Ascending aorta (tissue), 2 donors: ENCODE measurements around the gene MIER1. TPM values are rescaled to one million over a fixed set of nuclear protein-coding genes. Genes with fewer than 3 reads are reported as not detected.

ENCODE experiments used
- DNase-seq, 2 donors: peaks; one replicate each; pipeline ENCODE4 v3.0.0-alpha.2; 2019; ENCODE audit warnings: low spot score in 2 of 2
- H3K27ac ChIP-seq, 2 donors: fragments of 200-600 bp; sonication (generic); one replicate each; pipeline ENCODE4 v1.5.1; 2016 to 2017; ENCODE audit warnings: mild to moderate bottlenecking in 1 of 2
- H3K27me3 ChIP-seq: fragments of 200-600 bp; sonication (generic); one replicate; pipeline ENCODE4 v1.5.1; 2017
- H3K36me3 ChIP-seq, 2 donors: fragments of 200-600 bp; sonication (generic); one replicate each; pipeline ENCODE4 v1.5.1; 2016
- H3K4me1 ChIP-seq, 2 donors: fragments of 200-600 bp; sonication (generic); one replicate each; pipeline ENCODE4 v1.5.1; 2016 to 2017; ENCODE audit warnings: mild to moderate bottlenecking in 1 of 2
- H3K4me3 ChIP-seq, 2 donors: fragments of 200-600 bp; sonication (generic); one replicate each; pipeline ENCODE4 v1.5.1; 2016 to 2017; ENCODE audit warnings: mild to moderate bottlenecking in 1 of 2
- H3K9me3 ChIP-seq, 2 donors: fragments of 200-600 bp; sonication (generic); one replicate each; pipeline ENCODE4 v1.5.1; 2016
- CTCF ChIP-seq, 3 experiments: fragments of 200-600 bp in 2 of 3; fragments of 450-650 bp in 1 of 3; sonication (generic) in 2 of 3; IDR thresholded peaks; one replicate each; pipeline ENCODE4 v1.5.1; 2016 to 2019; ENCODE audit warnings: antibody characterized with exemption in 3 of 3, mild to moderate bottlenecking in 1 of 3, moderate library complexity in 1 of 3
- intact Hi-C: fragments of 100-400 bp; cut with DNase I; formaldehyde crosslinking; loops from one replicate; pipeline ENCODE4 v1.15.1; 2023
- total RNA-seq: library from RNA; depleted of rRNA; stranded (reverse); fragments of >200 nt; gene quantifications from one replicate; pipeline ENCODE4 v1.1.0, GENCODE V29; 2016

Gene MIER1
- total RNA-seq, 1 donor from 2014 or later = 18.4 TPM

GRCh38 chr1:66938613-66939012 is 13.8 kb downstream of the MIER1 start:
- Histone ChIP-seq H3K36me3 (no peaks in the 10 kb centered on the region), H3K4me1 (peaks cover 0 to 49% of the 10 kb centered on the region in 2 donors), H3K27ac (no peak overlapping the region), H3K27me3 (no peaks in the 10 kb centered on the region), H3K4me3 (no peak overlapping the region), H3K9me3 (no peaks in the 10 kb centered on the region)
- intact Hi-C loops = no loop called here
- TF ChIP-seq CTCF (IDR thresholded peaks at IDR 0.05) = no peak
- DNase-seq = no peak

GRCh38 chr1:66940981-66941380 is 16.2 kb downstream of the MIER1 start:
- H3K9me3 ChIP-seq = no peaks in the 10 kb centered on the region
- H3K27me3 ChIP-seq = no peaks in the 10 kb centered on the region
- TF ChIP-seq CTCF (IDR thresholded peaks at IDR 0.05) = no peak
- H3K36me3 ChIP-seq = peaks cover 0 to 3% of the 10 kb centered on the region in 2 donors
- DNase-seq = no peak
- intact Hi-C loops = no loop called here
- peaks cover 5 to 45% of the 10 kb centered on the region in 2 donors for H3K4me1 ChIP-seq
- no peak overlapping the region for H3K27ac ChIP-seq
- no peak overlapping the region for H3K4me3 ChIP-seq

- intact Hi-C loops = no loop called here
Measured at GRCh38 chr1:66943361-66943969, 18.7 kb downstream of the MIER1 start.

GRCh38 chr1:66944330-66945274 is 19.8 kb downstream of the MIER1 start:
- Histone ChIP-seq H3K27me3 (no peaks in the 10 kb centered on the region), H3K4me3 (no peak overlapping the region), H3K9me3 (no peaks in the 10 kb centered on the region), H3K27ac (peak overlapping the region; percentile 13 to 54), H3K4me1 (peaks cover 5 to 23% of the 10 kb centered on the region in 2 donors), H3K36me3 (peaks cover 18% of the 10 kb centered on the region in 2 donors)
- intact Hi-C loops = no loop called here
- TF ChIP-seq CTCF (IDR thresholded peaks at IDR 0.05) = no peak
- DNase-seq = peak in 1 of 2 donors; percentile 76

More at GRCh38 chr1:66943361-66943969, 18.7 kb downstream of the MIER1 start:
- H3K36me3 ChIP-seq = peaks cover 15 to 16% of the 10 kb centered on the region in 2 donors
- no peaks in the 10 kb centered on the region for H3K9me3 ChIP-seq
- no peak for DNase-seq
- no peak overlapping the region for H3K4me3 ChIP-seq
- TF ChIP-seq CTCF (IDR thresholded peaks at IDR 0.05) = no peak
- H3K4me1 ChIP-seq = peaks cover 5 to 33% of the 10 kb centered on the region in 2 donors
- peak overlapping the region; percentile 13 to 31 for H3K27ac ChIP-seq
- no peaks in the 10 kb centered on the region for H3K27me3 ChIP-seq

GRCh38 chr1:66945316-66945715 is 20.5 kb downstream of the MIER1 start:
- no peak for DNase-seq
- Histone ChIP-seq H3K27me3 (no peaks in the 10 kb centered on the region), H3K36me3 (peaks cover 18% of the 10 kb centered on the region in 2 donors), H3K9me3 (no peaks in the 10 kb centered on the region), H3K4me3 (no peak overlapping the region), H3K4me1 (peaks cover 5 to 20% of the 10 kb centered on the region in 2 donors), H3K27ac (peak overlapping the region in 1 of 2 donors; percentile 29)
- no peak for TF ChIP-seq CTCF (IDR thresholded peaks at IDR 0.05)
- intact Hi-C loops = no loop called here
